H9 (cell line): ENCODE data around the gene SPN. TPM values are rescaled to one million over a fixed set of nuclear protein-coding genes. Genes with fewer than 3 reads are reported as not detected.
"Not testable (repeated sequence)": the region's sequence is repeated elsewhere in the genome, so short reads cannot be mapped to it uniquely, and the experiment has no call there.

Experiments
- DNase-seq: peaks from one replicate; pipeline ENCODE4 v3.0.0-alpha.2; 2017
- H2AFZ ChIP-seq: one replicate; pipeline ENCODE4 v1.6.1; 2013; ENCODE audit warnings: mild to moderate bottlenecking, low read length, control low read depth, moderate library complexity
- H2AK5ac ChIP-seq: 2 replicates; pipeline ENCODE4 v1.6.1; 2013; ENCODE audit warnings: low read length, control low read depth, mixed read lengths; ENCODE audit not compliant: insufficient read length
- H2BK120ac ChIP-seq: one replicate; pipeline ENCODE4 v1.6.1; 2013; ENCODE audit warnings: low read depth, mild to moderate bottlenecking, low read length, control low read depth, inconsistent platforms; ENCODE audit not compliant: poor library complexity, severe bottlenecking
- H2BK12ac ChIP-seq: 2 replicates; pipeline ENCODE4 v1.6.1; 2013; ENCODE audit warnings: low read length, control low read depth, mixed read lengths, low read depth; ENCODE audit not compliant: insufficient read length
- H2BK15ac ChIP-seq: 2 replicates; pipeline ENCODE4 v1.6.1; 2013; ENCODE audit warnings: low read depth, low read length, control low read depth
- H2BK20ac ChIP-seq: one replicate; pipeline ENCODE4 v1.6.1; 2013; ENCODE audit warnings: low read depth, mild to moderate bottlenecking, low read length, control low read depth, inconsistent platforms; ENCODE audit not compliant: poor library complexity, severe bottlenecking
- H2BK5ac ChIP-seq: 2 replicates; pipeline ENCODE4 v1.6.1; 2013; ENCODE audit warnings: low read length, control low read depth, mixed read lengths; ENCODE audit not compliant: insufficient read length
- H3K14ac ChIP-seq: 2 replicates; pipeline ENCODE4 v1.6.1; 2013; ENCODE audit warnings: low read length, control low read depth; ENCODE audit not compliant: insufficient read depth
- H3K18ac ChIP-seq: 2 replicates; pipeline ENCODE4 v1.6.1; 2013; ENCODE audit warnings: low read depth, mild to moderate bottlenecking, mixed read lengths, low read length, control low read depth; ENCODE audit not compliant: insufficient read length
- H3K23ac ChIP-seq: 2 replicates; pipeline ENCODE4 v1.6.1; 2013; ENCODE audit warnings: low read length, control low read depth, mixed read lengths, low read depth; ENCODE audit not compliant: insufficient read length
- H3K23me2 ChIP-seq: 2 replicates; pipeline ENCODE4 v1.6.1; 2013; ENCODE audit warnings: low read depth, mild to moderate bottlenecking, mixed read lengths, low read length, control low read depth; ENCODE audit not compliant: insufficient read length, poor library complexity, severe bottlenecking
- H3K27ac ChIP-seq: 2 replicates; pipeline ENCODE4 v1.5.1; 2013; ENCODE audit warnings: low read length, control low read depth, mixed read lengths, low read depth; ENCODE audit not compliant: insufficient read length
- H3K27me3 ChIP-seq: 2 replicates; pipeline ENCODE4 v1.6.1; 2013; ENCODE audit warnings: low read length, control low read depth, inconsistent platforms; ENCODE audit not compliant: insufficient read depth
- H3K4ac ChIP-seq: 2 replicates; pipeline ENCODE4 v1.6.1; 2013; ENCODE audit warnings: low read depth, mild to moderate bottlenecking, control low read depth, inconsistent platforms, low read length, moderate library complexity
- H3K4me1 ChIP-seq: 2 replicates; pipeline ENCODE4 v1.6.1; 2013; ENCODE audit warnings: low read length, control low read depth, inconsistent platforms; ENCODE audit not compliant: insufficient read depth
- H3K4me2 ChIP-seq: 2 replicates; pipeline ENCODE4 v1.6.1; 2013; ENCODE audit warnings: low read length, control low read depth, mixed read lengths; ENCODE audit not compliant: insufficient read length, insufficient read depth
- H3K56ac ChIP-seq: 2 replicates; pipeline ENCODE4 v1.6.1; 2013; ENCODE audit warnings: low read depth, mild to moderate bottlenecking, mixed read lengths, low read length, control low read depth; ENCODE audit not compliant: insufficient read length
- H3K79me1 ChIP-seq: 2 replicates; pipeline ENCODE4 v1.6.1; 2013; ENCODE audit warnings: low read depth, mild to moderate bottlenecking, moderate library complexity, low read length, control low read depth, inconsistent platforms; ENCODE audit not compliant: insufficient read depth, poor library complexity, severe bottlenecking
- H3K79me2 ChIP-seq: 2 replicates; pipeline ENCODE4 v1.6.1; 2013; ENCODE audit warnings: low read length, control low read depth, inconsistent platforms; ENCODE audit not compliant: insufficient read depth
- H3K9ac ChIP-seq: 2 replicates; pipeline ENCODE4 v1.6.1; 2013; ENCODE audit warnings: low read length, control low read depth, mixed read lengths; ENCODE audit not compliant: insufficient read length; ENCODE audit errors: extremely low read depth
- H3K9me3 ChIP-seq: one replicate; pipeline ENCODE4 v1.6.1; 2013; ENCODE audit warnings: low read depth, low read length, inconsistent platforms; ENCODE audit not compliant: control insufficient read depth
- H3T11ph ChIP-seq: one replicate; pipeline ENCODE4 v1.6.1; 2013; ENCODE audit warnings: mild to moderate bottlenecking, low read length, control low read depth, inconsistent platforms
- H4K20me1 ChIP-seq: one replicate; pipeline ENCODE4 v1.6.1; 2013; ENCODE audit not compliant: control insufficient read depth, insufficient read length, insufficient read depth
- H4K5ac ChIP-seq: 2 replicates; pipeline ENCODE4 v1.6.1; 2013; ENCODE audit warnings: low read depth, mild to moderate bottlenecking, mixed read lengths, low read length, control low read depth; ENCODE audit not compliant: insufficient read length
- H4K8ac ChIP-seq: replicated peaks from 2 replicates; pipeline ENCODE4 v1.6.1; 2013; ENCODE audit warnings: low read length, control low read depth, mixed read lengths, low read depth; ENCODE audit not compliant: insufficient read length
- H4K91ac ChIP-seq: 2 replicates; pipeline ENCODE4 v1.6.1; 2013; ENCODE audit warnings: low read depth, mild to moderate bottlenecking, moderate library complexity, mixed read lengths, low read length, control low read depth; ENCODE audit not compliant: insufficient read length
- H3K27ac Mint-ChIP-seq, 3 experiments: 2 replicates in 2 of 3; 3 replicates in 1 of 3; pipeline ENCODE4 v1.8.0; 2020 to 2021; ENCODE audit warnings: mixed read lengths in 3 of 3, mild to moderate bottlenecking in 1 of 3, moderate library complexity in 1 of 3
- H3K27me3 Mint-ChIP-seq: 2 replicates; pipeline ENCODE4 v1.8.0; 2021; ENCODE audit warnings: low read depth, mild to moderate bottlenecking, moderate library complexity, mixed read lengths
- H3K36me3 Mint-ChIP-seq, 3 experiments: 2 replicates in 2 of 3; 3 replicates in 1 of 3; pipeline ENCODE4 v1.8.0; 2020 to 2021; ENCODE audit warnings: low read depth in 3 of 3, mixed read lengths in 3 of 3; ENCODE audit not compliant: insufficient read depth in 1 of 3
- H3K4me1 Mint-ChIP-seq, 2 experiments: 2 replicates each; pipeline ENCODE4 v1.8.0; 2020; ENCODE audit warnings: mixed read lengths in 2 of 2
- H3K4me3 Mint-ChIP-seq, 2 experiments: 2 replicates in 1 of 2; 3 replicates in 1 of 2; pipeline ENCODE4 v1.8.0; 2020 to 2021; ENCODE audit warnings: mild to moderate bottlenecking in 2 of 2, mixed read lengths in 2 of 2, moderate library complexity in 1 of 2
- H3K9me3 Mint-ChIP-seq, 2 experiments: 2 replicates in 1 of 2; 3 replicates in 1 of 2; pipeline ENCODE4 v1.8.0; 2020; ENCODE audit warnings: mild to moderate bottlenecking in 2 of 2, mixed read lengths in 2 of 2, moderate library complexity in 1 of 2
- CTCF ChIP-seq: fragments of 200-600 bp; sonication (generic); conservative IDR thresholded peaks from 3 replicates; pipeline ENCODE4 v1.8.0; 2021; ENCODE audit warnings: antibody characterized with exemption, mild to moderate bottlenecking
- whole genome bisulfite sequencing: extraction: QIAGEN DNeasy Blood & Tissue Kit; methylation state at CpG from one replicate; pipeline ENCODE4 v1.1.7; 2013; ENCODE audit warnings: missing lambda C conversion rate, low lambda C conversion rate, mixed read lengths; ENCODE audit not compliant: insufficient read length; ENCODE audit errors: extremely low coverage; 5-methylcytosine and 5-hydroxymethylcytosine counted together
- total RNA-seq: library from RNA; stranded (reverse); gene quantifications from 2 replicates; pipeline ENCODE4 v1.2.1, GENCODE V29; 2021

Gene SPN
- total RNA-seq, 1 experiment from 2014 or later: 0.77 TPM

DNA sequence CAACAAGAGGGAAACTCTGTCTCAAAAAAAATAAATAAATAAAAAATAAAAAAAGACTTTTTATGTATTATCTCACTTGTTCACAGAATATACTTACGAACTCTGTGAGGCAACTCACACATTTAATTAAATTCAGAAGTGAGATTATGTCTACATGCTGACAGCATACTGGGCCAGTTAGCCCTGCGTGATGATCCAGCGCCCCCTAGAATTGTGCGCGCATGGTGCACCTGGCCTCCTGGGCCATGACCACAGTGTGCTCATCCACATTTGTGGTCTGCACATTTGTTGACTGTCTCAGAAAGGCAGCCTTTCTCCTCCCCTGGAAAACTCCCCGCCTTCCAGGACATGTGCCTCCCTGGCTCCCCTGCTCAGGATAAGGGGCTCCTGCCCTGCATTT is 42.5 kb upstream of the SPN start:
- H3K79me2 ChIP-seq, H3K9me3 Mint-ChIP-seq, H3K23me2 ChIP-seq, H3K4ac ChIP-seq, H4K5ac ChIP-seq, H2AFZ ChIP-seq, H2BK12ac ChIP-seq, H3K14ac ChIP-seq, H4K91ac ChIP-seq, H3K56ac ChIP-seq, H2BK120ac ChIP-seq, H3K27me3 Mint-ChIP-seq, H3K79me1 ChIP-seq, H3K4me3 Mint-ChIP-seq, H3K27me3 ChIP-seq, H3K36me3 Mint-ChIP-seq, H3K4me1 ChIP-seq, H2AK5ac ChIP-seq, H2BK5ac ChIP-seq, H3T11ph ChIP-seq, H4K8ac ChIP-seq, H3K27ac Mint-ChIP-seq, H3K4me1 Mint-ChIP-seq, H3K9me3 ChIP-seq, H4K20me1 ChIP-seq, H3K9ac ChIP-seq, H3K18ac ChIP-seq, H2BK20ac ChIP-seq, H3K4me2 ChIP-seq, H3K23ac ChIP-seq, H2BK15ac ChIP-seq, H3K27ac ChIP-seq: not testable (repeated sequence)
- peak; percentile 74 for TF ChIP-seq CTCF
- DNase-seq: peak; percentile 64
- no CpG with 5 or more reads among the region's 6 CpGs for WGBS

DNA sequence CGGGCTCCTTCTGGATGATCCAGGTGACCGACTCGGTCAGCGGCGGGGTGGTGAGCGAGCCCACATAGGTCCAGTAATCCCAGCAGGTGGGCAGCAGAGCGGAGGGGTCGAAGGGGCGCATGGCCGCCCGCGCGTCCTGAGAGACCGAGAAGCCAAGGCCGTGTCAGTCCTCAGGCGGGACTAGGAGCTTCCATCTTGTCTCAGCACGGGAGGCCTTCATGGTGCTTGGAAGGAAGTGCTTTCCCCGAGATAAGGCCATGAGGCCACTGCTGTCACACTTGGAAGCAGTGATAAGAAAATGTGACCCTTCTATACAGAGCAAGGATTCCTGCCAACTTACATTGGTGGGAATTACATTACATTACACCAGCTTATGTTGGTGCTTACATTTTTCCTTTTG is 40.3 kb upstream of the SPN start:
- not testable (repeated sequence) for H3K79me2 ChIP-seq, H2BK15ac ChIP-seq, H3K9me3 ChIP-seq, H3K14ac ChIP-seq, H3K56ac ChIP-seq, H3K4ac ChIP-seq, H3K27ac Mint-ChIP-seq, H4K91ac ChIP-seq, H3K4me1 ChIP-seq, H3K4me3 Mint-ChIP-seq, H3T11ph ChIP-seq, H4K5ac ChIP-seq, H2BK12ac ChIP-seq, H3K27me3 ChIP-seq, H3K9ac ChIP-seq, H3K4me2 ChIP-seq, H3K23me2 ChIP-seq, H2BK120ac ChIP-seq, H2AK5ac ChIP-seq, H3K27me3 Mint-ChIP-seq, H3K36me3 Mint-ChIP-seq, H3K79me1 ChIP-seq, DNase-seq, H3K18ac ChIP-seq, H3K4me1 Mint-ChIP-seq, H3K27ac ChIP-seq, H3K23ac ChIP-seq, H3K9me3 Mint-ChIP-seq, H4K8ac ChIP-seq, H2BK5ac ChIP-seq, H2BK20ac ChIP-seq, H2AFZ ChIP-seq, H4K20me1 ChIP-seq
- no CpG with 5 or more reads among the region's 18 CpGs for WGBS
